ENCODE results near the gene FATE1. TPM values are rescaled to one million over a fixed set of nuclear protein-coding genes. Genes with fewer than 3 reads are reported as not detected.
A peak's percentile ranks its signal among the peaks of the same experiment; 100 is the strongest.

The FATE1 gene
- total RNA-seq, 2 experiments from 2014 or later, result not detected

DNA sequence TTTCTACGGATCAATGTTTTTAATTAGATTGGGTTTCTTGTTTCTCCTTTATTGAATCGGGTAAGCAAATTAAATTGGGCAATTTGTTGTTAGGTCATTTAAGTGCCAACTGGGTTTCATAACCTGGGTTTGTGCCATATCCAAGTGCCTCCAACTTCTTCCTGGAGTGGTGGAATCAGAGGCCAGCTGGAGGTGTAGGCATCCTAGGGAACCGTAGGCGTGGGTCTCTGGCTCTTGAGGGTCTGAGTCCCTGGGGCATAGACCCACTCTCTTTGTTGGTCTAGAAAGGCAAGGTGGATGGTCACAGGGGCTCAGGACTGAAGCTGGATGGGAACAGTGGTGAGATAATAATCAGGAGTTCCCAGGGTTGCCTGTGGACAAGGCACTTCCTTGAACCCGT lies 37.0 kb downstream of the FATE1 start:
- H3K27me3 Mint-ChIP-seq, result peaks cover 3% of the 10 kb centered on the region

GRCh38 chrX:151753313-151754046 lies 37.6 kb downstream of the FATE1 start:
- Mint-ChIP-seq H3K4me3 (no peak overlapping the region), H3K4me1 (no peaks in the 10 kb centered on the region), H3K36me3 (ENCODE audit: low read depth) (no peaks in the 10 kb centered on the region), H3K9me3 (ENCODE audit: low read depth) (no peaks in the 10 kb centered on the region), H3K27me3 (peaks cover 3% of the 10 kb centered on the region), H3K27ac (no peak overlapping the region)
- DNase-seq (peak; percentile 44), ATAC-seq (peak; percentile 51)
- ChIA-PET CTCF (interaction anchor here (1.0 to 1.4 kb wide), 2 partner anchors 879 to 882 kb away, joined by 3 to 7 read pairs; no protein-coding TSS in a partner anchor), POLR2A (no interaction called here)
- intact Hi-C loops (cut with DNase I, micrococcal nuclease), result loop anchor here (2.0 to 5.0 kb wide), 3 partner anchors 879 to 1064 kb away; no protein-coding TSS in a partner anchor

More for the DNA sequence above, 37.0 kb downstream of the FATE1 start:
- DNase-seq (no peak), ATAC-seq (no peak)
- Mint-ChIP-seq H3K4me1 (no peaks in the 10 kb centered on the region), H3K9me3 (ENCODE audit: low read depth) (no peaks in the 10 kb centered on the region), H3K27ac (no peak overlapping the region), H3K36me3 (ENCODE audit: low read depth) (no peaks in the 10 kb centered on the region), H3K4me3 (no peak overlapping the region)
- intact Hi-C loops (cut with DNase I, micrococcal nuclease), result loop anchor here (2.0 to 5.0 kb wide), 3 partner anchors 880 to 1064 kb away; no protein-coding TSS in a partner anchor
- CTCF ChIA-PET, result interaction anchor here (1.0 to 1.4 kb wide), 2 partner anchors 880 to 883 kb away, joined by 3 to 7 read pairs; no protein-coding TSS in a partner anchor
- POLR2A ChIA-PET, result no interaction called here

- Mint-ChIP-seq H3K27ac (no peak overlapping the region), H3K4me1 (no peaks in the 10 kb centered on the region), H3K36me3 (ENCODE audit: low read depth) (no peaks in the 10 kb centered on the region), H3K9me3 (ENCODE audit: low read depth) (no peaks in the 10 kb centered on the region), H3K27me3 (peaks cover 3% of the 10 kb centered on the region), H3K4me3 (no peak overlapping the region)
- ChIA-PET POLR2A (no interaction called here), CTCF (interaction anchor here (1.0 to 1.4 kb wide), 2 partner anchors 878 to 881 kb away, joined by 3 to 7 read pairs; no protein-coding TSS in a partner anchor)
- ATAC-seq (no peak), DNase-seq (no peak)
- intact Hi-C loops (cut with DNase I, micrococcal nuclease), result loop anchor here in 1 of 2 experiments (5.0 kb wide), 1 partner anchor 1063 kb away; no protein-coding TSS in a partner anchor
Observed at GRCh38 chrX:151754047-151754429, 38.2 kb downstream of the FATE1 start.

- H3K27ac Mint-ChIP-seq, result no peak overlapping the region
- intact Hi-C loops (cut with DNase I, micrococcal nuclease), result loop anchor here in 1 of 2 experiments (5.0 kb wide), 1 partner anchor 1063 kb away; no protein-coding TSS in a partner anchor
- DNase-seq (no peak), ATAC-seq (no peak)
- peaks cover 3% of the 10 kb centered on the region for H3K27me3 Mint-ChIP-seq
- no peak overlapping the region for H3K4me3 Mint-ChIP-seq
- H3K4me1 Mint-ChIP-seq, result no peaks in the 10 kb centered on the region
- CTCF ChIA-PET, result interaction anchor here (1.3 kb wide), 1 partner anchor 878 kb away, joined by 5 read pairs; no protein-coding TSS in a partner anchor
- H3K9me3 Mint-ChIP-seq (ENCODE audit: low read depth), result no peaks in the 10 kb centered on the region
- no peaks in the 10 kb centered on the region for H3K36me3 Mint-ChIP-seq (ENCODE audit: low read depth)
- POLR2A ChIA-PET, result no interaction called here
Observed at GRCh38 chrX:151754641-151755215, 38.9 kb downstream of the FATE1 start.

DNA sequence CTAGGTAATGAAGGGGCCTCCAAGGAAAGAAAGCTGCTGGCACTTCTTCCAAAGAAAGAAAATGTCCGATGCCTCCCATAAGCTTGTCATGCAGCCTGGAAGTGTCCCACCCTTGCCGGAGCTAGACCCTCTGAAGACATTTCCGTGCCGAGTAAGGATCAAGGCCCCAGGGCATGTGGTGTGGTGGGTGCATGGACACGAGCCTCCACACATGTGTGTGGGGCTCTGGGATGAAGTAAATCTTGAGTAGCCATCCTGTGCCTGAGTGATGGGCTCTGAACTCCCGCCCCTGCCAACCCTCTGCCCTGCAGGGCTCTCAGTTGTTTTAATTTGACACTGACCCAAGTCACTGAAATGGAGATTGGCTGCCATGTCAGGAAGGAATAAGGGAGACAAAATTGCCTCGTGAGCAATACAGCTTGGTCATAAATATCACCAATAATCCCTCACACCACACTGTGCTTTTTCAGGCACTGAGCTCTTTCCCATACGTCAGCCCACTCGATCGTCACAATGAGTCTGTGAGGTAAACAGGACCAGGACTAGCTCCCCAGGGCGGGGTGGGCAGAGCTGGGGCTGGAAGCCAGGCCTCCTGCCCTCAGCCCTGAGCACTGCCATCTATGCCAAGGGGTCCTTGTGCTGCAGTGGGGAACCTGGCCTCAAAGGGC lies 43.3 kb downstream of the FATE1 start:
- Mint-ChIP-seq H3K4me3 (no peak overlapping the region), H3K27ac (no peak overlapping the region), H3K27me3 (peaks cover 3% of the 10 kb centered on the region), H3K36me3 (ENCODE audit: low read depth) (no peaks in the 10 kb centered on the region), H3K4me1 (no peaks in the 10 kb centered on the region), H3K9me3 (ENCODE audit: low read depth) (no peaks in the 10 kb centered on the region)
- ChIA-PET POLR2A (no interaction called here), CTCF (no interaction called here)
- ATAC-seq, result no peak
- intact Hi-C loops (cut with DNase I, micrococcal nuclease), result no loop called here
- no peak for DNase-seq

DNA sequence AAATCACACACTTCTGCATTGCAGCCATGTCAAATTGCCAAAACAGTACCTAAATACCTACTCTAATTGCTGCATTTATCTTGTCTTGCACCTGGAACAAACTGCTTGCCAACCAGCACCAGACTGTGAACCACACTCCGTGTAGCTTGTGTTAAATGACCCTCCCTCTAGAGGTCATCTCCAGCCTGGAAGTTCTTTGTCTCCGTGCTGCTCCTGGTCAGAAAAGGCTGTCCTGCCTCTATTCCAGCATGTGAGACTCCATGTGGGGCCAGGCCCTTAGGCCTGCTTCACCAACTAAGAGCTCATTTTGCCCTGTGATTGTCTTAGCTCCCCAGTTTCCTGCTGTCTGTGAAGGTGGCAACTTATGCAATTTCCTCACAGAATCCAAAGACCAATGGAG lies 47.0 kb downstream of the FATE1 start:
- CTCF ChIA-PET, result interaction anchor here (0.6 to 0.7 kb wide), 2 partner anchors 148 to 387 kb away, joined by 3 read pairs; no protein-coding TSS in a partner anchor
- intact Hi-C loops (cut with DNase I, micrococcal nuclease), result no loop called here
- Mint-ChIP-seq H3K4me3 (no peak overlapping the region), H3K4me1 (no peaks in the 10 kb centered on the region), H3K27me3 (no peaks in the 10 kb centered on the region), H3K36me3 (ENCODE audit: low read depth) (no peaks in the 10 kb centered on the region), H3K9me3 (ENCODE audit: low read depth) (no peaks in the 10 kb centered on the region), H3K27ac (no peak overlapping the region)
- ATAC-seq (no peak), DNase-seq (no peak)
- POLR2A ChIA-PET, result no interaction called here

- ATAC-seq (no peak), DNase-seq (no peak)
- Mint-ChIP-seq H3K27ac (no peak overlapping the region), H3K4me3 (no peak overlapping the region), H3K4me1 (no peaks in the 10 kb centered on the region), H3K9me3 (ENCODE audit: low read depth) (no peaks in the 10 kb centered on the region), H3K27me3 (no peaks in the 10 kb centered on the region), H3K36me3 (ENCODE audit: low read depth) (no peaks in the 10 kb centered on the region)
- ChIA-PET POLR2A (no interaction called here), CTCF (no interaction called here)
- intact Hi-C loops (cut with DNase I, micrococcal nuclease), result no loop called here
Observed at GRCh38 chrX:151763711-151764110, 47.9 kb downstream of the FATE1 start.

DNA sequence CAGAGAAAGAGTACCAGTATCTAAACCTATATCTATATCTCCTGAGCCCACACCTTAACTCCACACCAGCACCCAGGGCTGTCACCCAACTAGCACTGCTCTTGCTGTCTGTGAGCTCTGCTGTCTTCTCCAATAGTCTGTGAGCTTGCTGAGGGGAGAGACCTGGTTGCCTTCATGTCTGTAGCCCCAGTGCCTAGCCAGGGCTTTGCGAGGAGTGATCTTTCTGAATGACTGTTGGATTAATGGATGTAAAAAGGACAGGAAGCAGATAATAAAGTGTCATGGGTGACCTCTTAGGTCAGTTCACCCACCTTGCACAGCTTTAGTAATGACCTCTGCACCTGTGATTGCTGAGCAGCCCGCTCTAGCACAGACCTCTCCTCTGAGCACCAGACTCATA lies 49.2 kb downstream of the FATE1 start:
- H3K9me3 Mint-ChIP-seq (ENCODE audit: low read depth), result no peaks in the 10 kb centered on the region
- intact Hi-C loops (cut with DNase I, micrococcal nuclease), result no loop called here
- no peak overlapping the region for H3K27ac Mint-ChIP-seq
- CTCF ChIA-PET, result no interaction called here
- H3K4me1 Mint-ChIP-seq, result no peaks in the 10 kb centered on the region
- no peak for DNase-seq
- POLR2A ChIA-PET, result no interaction called here
- no peaks in the 10 kb centered on the region for H3K27me3 Mint-ChIP-seq
- H3K36me3 Mint-ChIP-seq (ENCODE audit: low read depth), result no peaks in the 10 kb centered on the region
- no peak for ATAC-seq
- no peak overlapping the region for H3K4me3 Mint-ChIP-seq

DNA sequence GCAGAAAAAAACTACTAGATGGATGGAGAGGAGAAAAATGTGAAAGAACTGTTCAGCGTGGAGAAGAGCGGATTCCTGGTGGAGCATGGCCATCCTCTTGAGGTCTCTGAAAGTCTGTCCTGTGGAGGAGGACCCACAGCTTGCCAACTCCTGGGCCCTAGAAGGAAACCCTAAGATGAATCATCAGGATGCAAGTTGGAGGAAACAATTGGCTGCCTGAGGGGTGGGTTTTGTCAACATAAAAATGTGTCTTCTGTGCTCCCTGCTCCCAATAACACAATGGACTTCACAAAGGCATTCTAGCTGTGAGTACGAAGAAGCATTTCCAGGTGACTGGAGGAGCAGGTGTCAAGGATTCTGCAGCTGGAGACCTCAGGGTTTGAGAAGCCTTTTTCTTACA lies 55.9 kb downstream of the FATE1 start:
- POLR2A ChIA-PET, result no interaction called here
- Mint-ChIP-seq H3K36me3 (ENCODE audit: low read depth) (no peaks in the 10 kb centered on the region), H3K4me1 (no peaks in the 10 kb centered on the region), H3K27ac (no peak overlapping the region), H3K9me3 (ENCODE audit: low read depth) (no peaks in the 10 kb centered on the region), H3K27me3 (no peaks in the 10 kb centered on the region), H3K4me3 (no peak overlapping the region)
- intact Hi-C loops (cut with DNase I, micrococcal nuclease), result no loop called here
- ATAC-seq (no peak), DNase-seq (no peak)
- CTCF ChIA-PET, result no interaction called here

Measured in activated CD4-positive, alpha-beta T cell treated with anti-CD3 and anti-CD28 coated beads for 36 hours (primary cell).